HG03571 (cell line): ENCODE data around the gene HOXB7.

Source experiments
- ATAC-seq: cut with Tn5 transposase; IDR thresholded peaks from one replicate; pipeline ENCODE4 v1.9.1; 2021; ENCODE audit not compliant: unreplicated experiment

HOXB7 gene

GRCh38 chr17:48586355-48587258 is 24.2 kb downstream of the HOXB7 start:
- ATAC-seq: no peak

GRCh38 chr17:48584223-48584741 is 26.5 kb downstream of the HOXB7 start:
- no peak for ATAC-seq

- ATAC-seq: no peak
Measured at GRCh38 chr17:48583708-48584222, 27.1 kb downstream of the HOXB7 start.

- ATAC-seq: no peak
Measured at GRCh38 chr17:48582750-48583069, 28.1 kb downstream of the HOXB7 start.

GRCh38 chr17:48579760-48580554 is 30.9 kb downstream of the HOXB7 start:
- ATAC-seq: no peak

GRCh38 chr17:48579471-48579759 is 31.4 kb downstream of the HOXB7 start:
- no peak for ATAC-seq

GRCh38 chr17:48578616-48579470 is 32.0 kb downstream of the HOXB7 start:
- no peak for ATAC-seq

- no peak for ATAC-seq
Measured at GRCh38 chr17:48577946-48578615, 32.7 kb downstream of the HOXB7 start, which contains the start of gene HOXB4. Gene HOXB4, minus strand, starts transcription at chr17:48578350. Its CDS starts 31 bp downstream, at chr17:48578319.

- ATAC-seq: no peak
Measured at GRCh38 chr17:48577330-48577945, 33.4 kb downstream of the HOXB7 start.

- ATAC-seq: no peak
Measured at GRCh38 chr17:48576479-48577309, 34.1 kb downstream of the HOXB7 start.

- no peak for ATAC-seq
Measured at GRCh38 chr17:48575673-48576478, 34.9 kb downstream of the HOXB7 start.

- ATAC-seq: no peak
Measured at GRCh38 chr17:48575066-48575582, 35.7 kb downstream of the HOXB7 start.

- no peak for ATAC-seq
Measured at GRCh38 chr17:48574505-48575065, 36.2 kb downstream of the HOXB7 start.

GRCh38 chr17:48571826-48572417 is 38.9 kb downstream of the HOXB7 start:
- ATAC-seq: no peak

GRCh38 chr17:48571024-48571818 is 39.6 kb downstream of the HOXB7 start:
- no peak for ATAC-seq

GRCh38 chr17:48570325-48571023 is 40.3 kb downstream of the HOXB7 start:
- no peak for ATAC-seq
